GM06990 (cell line): Measurements from ENCODE around the gene TNFAIP8L1.

Source experiments
- DNase-seq: peaks from one replicate; pipeline ENCODE4 v3.0.0-alpha.2; 2011; ENCODE audit not compliant: insufficient read length; ENCODE audit errors: extremely low read depth
- H3K27me3 ChIP-seq: replicated peaks from 2 replicates; pipeline ENCODE4 v1.6.0; 2011; ENCODE audit warnings: low read length; ENCODE audit not compliant: control insufficient read depth, insufficient read depth
- H3K36me3 ChIP-seq: 2 replicates; pipeline ENCODE4 v1.5.1; 2011; ENCODE audit warnings: low read length; ENCODE audit not compliant: control insufficient read depth, insufficient read depth
- H3K4me3 ChIP-seq: replicated peaks from 2 replicates; pipeline ENCODE4 v1.5.1; 2011; ENCODE audit warnings: low read depth, mild to moderate bottlenecking, control low read depth, low read length
- TF ChIP-seq, protein P1 (sequence below): IDR thresholded peaks from 2 replicates; pipeline ENCODE4 v1.5.1; 2011; ENCODE audit warnings: low read length, control low read depth, mild to moderate bottlenecking, inconsistent platforms; ENCODE audit not compliant: insufficient read depth, poor library complexity, severe bottlenecking

TNFAIP8L1 gene

DNA sequence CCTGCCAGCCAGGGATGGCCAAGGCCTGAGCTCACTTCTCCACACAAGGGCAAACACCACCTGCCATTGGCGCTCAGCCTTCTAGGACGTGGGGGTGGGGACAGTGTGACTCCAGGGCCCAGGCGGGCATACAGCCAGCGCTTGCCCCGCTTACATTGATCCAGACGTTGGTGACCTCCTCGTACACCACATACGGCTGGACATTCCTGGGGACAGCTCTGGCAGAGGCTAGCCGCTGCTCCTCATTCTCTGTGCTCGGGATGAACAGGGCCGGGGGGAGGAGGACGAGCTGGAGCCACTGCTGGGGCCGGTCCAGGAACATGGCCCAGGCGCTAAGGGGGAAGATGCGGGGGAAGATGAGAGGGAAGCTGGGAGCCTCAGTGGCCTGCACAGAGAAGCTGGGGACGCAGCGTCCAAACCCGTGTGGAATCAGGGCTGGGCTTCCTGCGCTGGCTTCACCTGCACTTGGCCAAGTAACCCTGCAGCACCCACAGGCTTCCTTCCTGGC, 56.0 kb downstream of the TNFAIP8L1 start:
- DNase-seq = no peak
- H3K27me3 ChIP-seq = no peaks in the 10 kb centered on the region
- TF ChIP-seq, protein P1, sequence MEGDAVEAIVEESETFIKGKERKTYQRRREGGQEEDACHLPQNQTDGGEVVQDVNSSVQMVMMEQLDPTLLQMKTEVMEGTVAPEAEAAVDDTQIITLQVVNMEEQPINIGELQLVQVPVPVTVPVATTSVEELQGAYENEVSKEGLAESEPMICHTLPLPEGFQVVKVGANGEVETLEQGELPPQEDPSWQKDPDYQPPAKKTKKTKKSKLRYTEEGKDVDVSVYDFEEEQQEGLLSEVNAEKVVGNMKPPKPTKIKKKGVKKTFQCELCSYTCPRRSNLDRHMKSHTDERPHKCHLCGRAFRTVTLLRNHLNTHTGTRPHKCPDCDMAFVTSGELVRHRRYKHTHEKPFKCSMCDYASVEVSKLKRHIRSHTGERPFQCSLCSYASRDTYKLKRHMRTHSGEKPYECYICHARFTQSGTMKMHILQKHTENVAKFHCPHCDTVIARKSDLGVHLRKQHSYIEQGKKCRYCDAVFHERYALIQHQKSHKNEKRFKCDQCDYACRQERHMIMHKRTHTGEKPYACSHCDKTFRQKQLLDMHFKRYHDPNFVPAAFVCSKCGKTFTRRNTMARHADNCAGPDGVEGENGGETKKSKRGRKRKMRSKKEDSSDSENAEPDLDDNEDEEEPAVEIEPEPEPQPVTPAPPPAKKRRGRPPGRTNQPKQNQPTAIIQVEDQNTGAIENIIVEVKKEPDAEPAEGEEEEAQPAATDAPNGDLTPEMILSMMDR = no peak
- peaks cover 51% of the 10 kb centered on the region for H3K36me3 ChIP-seq
- H3K4me3 ChIP-seq = no peak overlapping the region

DNA sequence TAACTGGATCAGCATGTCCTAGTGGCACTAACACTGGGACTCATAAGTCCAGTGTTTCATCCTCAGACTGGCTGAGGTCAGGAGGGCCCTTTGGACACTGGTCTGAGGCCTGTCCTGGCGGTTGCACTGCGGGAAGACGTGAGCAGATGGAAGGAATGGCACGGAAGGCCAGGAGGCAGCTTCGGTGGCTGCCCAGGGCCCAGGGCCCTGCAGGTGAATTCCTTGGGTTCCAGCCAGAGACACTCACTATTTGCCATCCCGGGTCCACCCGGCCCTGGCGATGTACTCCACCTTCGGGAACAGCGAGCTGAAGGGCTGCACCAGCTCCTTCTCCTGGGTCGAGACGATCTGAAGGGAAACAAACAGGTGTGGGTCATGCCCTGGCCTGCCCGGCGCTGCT, 58.0 kb downstream of the TNFAIP8L1 start:
- TF ChIP-seq, protein P1 = no peak
- Histone ChIP-seq H3K36me3 (peaks cover 51% of the 10 kb centered on the region), H3K4me3 (no peak overlapping the region), H3K27me3 (no peaks in the 10 kb centered on the region)
- no peak for DNase-seq

DNA sequence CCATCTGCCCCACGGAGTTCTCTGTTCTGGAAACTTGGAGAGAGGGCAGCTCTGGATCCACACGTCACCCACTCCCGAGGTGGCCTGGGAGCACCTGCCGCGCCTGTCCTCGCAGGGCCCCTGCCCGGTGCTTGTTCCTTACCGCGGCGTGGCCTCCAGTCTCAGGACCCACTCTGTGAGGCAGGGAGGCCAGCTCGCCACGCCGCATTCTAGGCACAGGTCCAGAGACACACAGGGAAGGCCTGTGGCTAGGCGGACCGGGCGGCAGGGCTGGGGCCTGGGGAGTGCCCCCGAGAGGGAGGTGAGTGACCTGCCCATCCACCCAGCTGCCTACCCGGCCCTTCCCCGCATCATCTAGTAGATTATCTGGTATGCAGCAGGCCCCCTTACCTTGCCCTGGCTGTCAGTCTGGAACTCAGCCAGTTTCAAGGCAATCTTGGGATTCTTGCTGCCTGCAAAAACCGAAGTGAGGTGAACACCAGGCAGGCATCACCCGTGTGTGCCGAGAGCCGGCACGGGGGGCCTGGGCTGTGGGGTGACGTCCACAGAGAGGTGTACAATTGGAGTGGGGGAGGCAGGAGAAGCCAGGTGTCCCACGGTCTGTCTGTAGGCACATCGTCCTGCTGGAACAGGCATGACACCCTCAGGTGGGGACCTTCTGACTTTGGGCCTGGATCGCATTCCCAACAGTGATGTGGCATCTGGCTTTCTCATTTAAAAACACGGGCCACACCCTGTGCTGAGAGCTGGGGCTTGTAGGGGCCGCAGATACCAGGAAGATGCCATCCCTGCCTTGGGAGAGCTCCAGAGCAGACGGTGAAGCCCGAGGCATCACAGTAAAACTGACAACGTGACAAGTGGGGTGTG, 60.7 kb downstream of the TNFAIP8L1 start:
- Histone ChIP-seq H3K4me3 (no peak overlapping the region), H3K36me3 (peaks cover 46% of the 10 kb centered on the region), H3K27me3 (no peaks in the 10 kb centered on the region)
- DNase-seq = no peak
- TF ChIP-seq, protein P1 = no peak

DNA sequence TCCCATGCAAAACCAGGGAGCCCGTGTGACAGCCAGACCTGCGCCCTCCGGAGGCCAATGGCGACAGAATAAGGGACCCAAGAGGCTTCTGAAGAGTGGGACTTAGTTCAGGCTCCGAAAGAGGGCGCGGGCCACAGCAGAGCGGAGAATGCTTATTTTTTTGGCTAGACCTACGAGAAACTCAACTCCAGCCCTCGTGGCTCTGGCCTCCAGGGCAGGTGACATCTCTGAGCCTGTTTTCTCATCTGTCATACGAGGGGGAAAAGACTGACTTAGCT, 61.3 kb downstream of the TNFAIP8L1 start:
- DNase-seq = no peak
- Histone ChIP-seq H3K4me3 (no peak overlapping the region), H3K36me3 (peaks cover 41% of the 10 kb centered on the region), H3K27me3 (no peaks in the 10 kb centered on the region)
- TF ChIP-seq, protein P1 = no peak

DNA sequence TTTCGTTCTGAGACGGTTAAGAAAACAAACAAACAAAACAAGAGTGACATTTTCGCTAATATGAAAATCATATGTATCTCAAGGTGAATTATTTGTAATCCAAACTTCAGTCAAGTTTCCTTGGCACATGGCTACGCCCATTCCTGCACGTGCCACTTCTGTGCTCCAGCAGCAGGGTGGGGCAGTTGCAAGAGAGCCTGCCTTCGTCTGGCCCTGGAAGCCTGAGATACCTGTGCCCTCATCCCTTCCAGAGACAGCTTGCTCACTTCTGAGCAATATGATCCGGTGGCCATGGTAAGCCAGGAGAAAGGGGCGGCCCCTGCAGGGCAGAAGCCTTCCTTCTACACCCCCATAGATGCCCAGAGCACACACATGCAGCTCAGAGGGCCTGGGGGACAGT, 62.2 kb downstream of the TNFAIP8L1 start:
- TF ChIP-seq, protein P1 = no peak
- Histone ChIP-seq H3K27me3 (no peaks in the 10 kb centered on the region), H3K4me3 (no peak overlapping the region), H3K36me3 (peaks cover 42% of the 10 kb centered on the region)
- DNase-seq = no peak
